ENCODE data around the gene KCNMA1.
"Not testable (repeated sequence)": the region's sequence is repeated elsewhere in the genome, so short reads cannot be mapped to it uniquely, and the experiment has no call there.

Gene KCNMA1

DNA sequence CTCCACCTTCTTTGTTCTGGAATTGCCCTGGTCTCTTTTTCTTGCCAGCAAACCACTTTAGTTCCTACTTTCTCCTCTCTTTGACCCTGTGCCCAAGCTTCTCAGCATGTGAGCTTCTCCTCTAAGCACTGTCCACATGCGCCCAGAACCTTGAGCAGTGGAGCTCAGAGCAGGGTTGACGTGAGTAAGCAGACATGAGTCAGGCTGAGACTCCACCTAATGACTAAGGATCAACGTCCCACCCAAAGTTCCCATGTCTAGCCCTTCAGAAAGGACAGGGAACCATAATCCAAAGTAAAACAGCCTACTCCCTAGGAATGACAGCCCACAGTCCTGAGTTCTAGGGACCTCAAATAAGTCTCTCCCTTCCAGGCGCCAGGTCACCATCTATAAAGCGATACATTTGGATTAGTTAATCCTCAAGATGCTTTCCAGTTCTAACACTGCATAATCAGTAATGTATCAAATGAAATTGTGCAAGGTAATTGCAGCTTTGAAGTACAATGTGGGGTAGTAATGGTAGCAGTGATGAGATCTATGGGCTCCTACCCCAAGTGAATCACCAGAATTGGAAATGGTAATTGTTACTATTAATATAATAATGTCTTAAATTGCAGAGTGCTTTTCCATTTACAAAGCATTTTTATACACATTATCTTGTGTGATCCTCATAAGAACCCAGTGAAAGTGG is 44.5 kb downstream of the KCNMA1 start:
- Histone ChIP-seq H3K4me1 (ENCODE audit: control insufficient read depth, insufficient read depth, low read length, poor library complexity, severe bottlenecking) (no peaks in the 10 kb centered on the region), H3K9me3 (ENCODE audit: control insufficient read depth, low read length) (no peaks in the 10 kb centered on the region), H3K36me3 (ENCODE audit: control insufficient read depth, insufficient read depth, low read length) (no peaks in the 10 kb centered on the region), H3K27ac (ENCODE audit: low read depth, low read length, severe bottlenecking) (no peak overlapping the region), H3K4me3 (ENCODE audit: extremely low read depth, insufficient read depth, low read length, poor library complexity, severe bottlenecking) (no peak overlapping the region)
- WGBS, 2 experiments (ENCODE audit: insufficient coverage in 2 of 2) = 92 to 95% methylated on average over 4 of the region's 5 CpGs

DNA sequence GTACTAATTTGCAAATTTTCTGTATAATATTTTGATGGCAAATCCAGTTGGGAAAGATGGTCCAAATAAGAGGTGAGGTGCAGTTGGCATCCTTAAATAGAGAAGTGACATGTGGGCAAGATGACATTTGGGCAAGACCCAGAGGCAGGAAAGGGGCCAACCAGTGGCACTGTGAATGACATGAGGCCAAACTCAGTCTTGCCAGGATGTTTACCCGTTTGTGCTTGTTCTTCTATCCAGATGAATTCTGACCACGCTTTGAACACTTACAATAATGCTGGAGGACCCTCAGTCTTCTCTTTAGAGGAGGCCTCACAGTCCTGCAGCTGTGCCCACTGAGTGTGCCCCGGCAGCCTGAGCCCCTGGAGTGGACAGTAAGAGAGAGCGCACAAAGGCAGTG is 45.1 kb downstream of the KCNMA1 start:
- Histone ChIP-seq H3K27ac (ENCODE audit: low read depth, low read length, severe bottlenecking) (no peak overlapping the region), H3K4me3 (ENCODE audit: extremely low read depth, insufficient read depth, low read length, poor library complexity, severe bottlenecking) (no peak overlapping the region), H3K9me3 (ENCODE audit: control insufficient read depth, low read length) (no peaks in the 10 kb centered on the region), H3K4me1 (ENCODE audit: control insufficient read depth, insufficient read depth, low read length, poor library complexity, severe bottlenecking) (no peaks in the 10 kb centered on the region), H3K36me3 (ENCODE audit: control insufficient read depth, insufficient read depth, low read length) (no peaks in the 10 kb centered on the region)
- WGBS, 2 experiments (ENCODE audit: insufficient coverage in 2 of 2) = 94 to 98% methylated on average over 3 to 4 of the region's 4 CpGs

- 100% methylated on average over 1 to 3 of the region's 3 CpGs for WGBS, 2 experiments (ENCODE audit: insufficient coverage in 2 of 2)
- H3K4me1 ChIP-seq (ENCODE audit: control insufficient read depth, insufficient read depth, low read length, poor library complexity, severe bottlenecking) = no peaks in the 10 kb centered on the region
- no peak overlapping the region for H3K27ac ChIP-seq (ENCODE audit: low read depth, low read length, severe bottlenecking)
- no peak overlapping the region for H3K4me3 ChIP-seq (ENCODE audit: extremely low read depth, insufficient read depth, low read length, poor library complexity, severe bottlenecking)
- no peaks in the 10 kb centered on the region for H3K9me3 ChIP-seq (ENCODE audit: control insufficient read depth, low read length)
- no peaks in the 10 kb centered on the region for H3K36me3 ChIP-seq (ENCODE audit: control insufficient read depth, insufficient read depth, low read length)
Observed at GRCh38 chr10:77591238-77591880, 46.2 kb downstream of the KCNMA1 start.

DNA sequence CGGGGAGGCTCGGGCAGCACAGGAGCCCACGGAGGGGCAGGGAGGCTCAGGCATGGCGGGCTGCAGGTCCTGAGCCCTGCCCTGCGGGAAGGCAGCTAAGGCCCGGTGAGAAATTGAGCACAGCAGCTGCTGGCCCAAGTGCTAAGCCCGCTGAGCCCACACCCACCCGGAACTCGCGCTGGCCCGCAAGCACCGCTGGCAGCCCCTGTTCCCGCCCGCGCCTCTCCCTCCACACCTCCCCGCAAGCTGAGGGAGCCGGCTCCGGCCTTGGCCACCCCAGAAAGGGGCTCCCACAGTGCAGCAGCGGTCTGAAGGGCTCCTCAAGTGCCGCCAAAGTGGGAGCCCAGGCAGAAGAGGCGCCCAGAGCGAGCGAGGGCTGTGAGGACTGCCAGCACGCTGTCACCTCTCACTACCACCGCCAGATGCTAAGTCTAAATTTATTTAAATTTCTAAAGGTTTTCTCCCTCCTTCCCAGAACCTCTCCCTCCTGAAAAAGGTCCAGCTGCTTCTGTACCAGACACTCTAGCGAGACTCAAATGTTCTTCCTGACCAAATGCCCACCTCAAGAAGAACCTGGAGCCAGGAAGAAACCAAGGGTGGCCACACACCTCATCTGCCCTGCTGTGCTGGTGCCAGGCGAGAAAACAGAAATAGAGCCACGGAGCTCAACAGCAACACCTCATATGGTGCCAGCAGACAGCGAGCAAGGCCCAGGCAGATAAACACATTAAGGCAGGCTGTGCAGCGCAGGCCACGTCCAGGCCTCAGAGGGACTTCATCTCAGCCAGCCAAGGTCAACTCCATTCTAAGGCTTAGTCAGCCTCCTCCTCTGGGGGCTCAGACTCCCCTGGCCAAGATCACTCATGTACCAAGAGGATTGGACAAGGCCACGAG is 47.0 kb downstream of the KCNMA1 start:
- H3K9me3 ChIP-seq (ENCODE audit: control insufficient read depth, low read length) = no peaks in the 10 kb centered on the region
- H3K27ac ChIP-seq (ENCODE audit: low read depth, low read length, severe bottlenecking) = no peak overlapping the region
- 95 to 97% methylated on average over 16 to 31 of the region's 32 CpGs for WGBS, 2 experiments (ENCODE audit: insufficient coverage in 2 of 2)
- H3K4me1 ChIP-seq (ENCODE audit: control insufficient read depth, insufficient read depth, low read length, poor library complexity, severe bottlenecking) = no peaks in the 10 kb centered on the region
- no peaks in the 10 kb centered on the region for H3K36me3 ChIP-seq (ENCODE audit: control insufficient read depth, insufficient read depth, low read length)
- no peak overlapping the region for H3K4me3 ChIP-seq (ENCODE audit: extremely low read depth, insufficient read depth, low read length, poor library complexity, severe bottlenecking)

GRCh38 chr10:77589703-77590102 is 47.9 kb downstream of the KCNMA1 start:
- H3K36me3 ChIP-seq (ENCODE audit: control insufficient read depth, insufficient read depth, low read length); H3K27ac ChIP-seq (ENCODE audit: low read depth, low read length, severe bottlenecking); H3K4me1 ChIP-seq (ENCODE audit: control insufficient read depth, insufficient read depth, low read length, poor library complexity, severe bottlenecking); H3K4me3 ChIP-seq (ENCODE audit: extremely low read depth, insufficient read depth, low read length, poor library complexity, severe bottlenecking); H3K9me3 ChIP-seq (ENCODE audit: control insufficient read depth, low read length): not testable (repeated sequence)
- WGBS, 2 experiments (ENCODE audit: insufficient coverage in 2 of 2) = 89 to 95% methylated on average over 5 to 7 of the region's 8 CpGs

GRCh38 chr10:77588886-77589285 is 48.7 kb downstream of the KCNMA1 start:
- H3K4me3 ChIP-seq (ENCODE audit: extremely low read depth, insufficient read depth, low read length, poor library complexity, severe bottlenecking) = no peak overlapping the region
- H3K27ac ChIP-seq (ENCODE audit: low read depth, low read length, severe bottlenecking) = no peak overlapping the region
- H3K9me3 ChIP-seq (ENCODE audit: control insufficient read depth, low read length) = no peaks in the 10 kb centered on the region
- no peaks in the 10 kb centered on the region for H3K4me1 ChIP-seq (ENCODE audit: control insufficient read depth, insufficient read depth, low read length, poor library complexity, severe bottlenecking)
- no peaks in the 10 kb centered on the region for H3K36me3 ChIP-seq (ENCODE audit: control insufficient read depth, insufficient read depth, low read length)
- 83 to 95% methylated on average over 6 to 7 of the region's 7 CpGs for WGBS, 2 experiments (ENCODE audit: insufficient coverage in 2 of 2)

DNA sequence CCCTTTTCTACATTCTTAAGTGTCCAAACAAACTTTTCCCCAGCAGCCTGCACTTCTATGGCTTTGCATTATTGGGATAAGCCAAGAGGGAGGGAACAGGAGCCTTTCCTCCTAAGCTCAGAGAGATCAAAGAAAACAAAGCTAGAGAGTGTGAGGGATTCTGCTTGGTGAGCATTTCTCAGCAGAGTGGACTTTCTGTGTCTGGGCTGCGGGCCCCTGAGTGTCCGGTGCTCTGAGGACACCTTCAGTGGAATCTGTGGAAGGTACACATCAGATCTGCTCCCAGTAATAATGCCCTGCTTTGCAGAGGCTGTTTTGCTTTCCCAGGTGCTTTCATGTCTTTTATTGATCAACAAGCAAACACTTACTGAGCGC is 50.2 kb downstream of the KCNMA1 start:
- Histone ChIP-seq H3K4me3 (ENCODE audit: extremely low read depth, insufficient read depth, low read length, poor library complexity, severe bottlenecking) (no peak overlapping the region), H3K27ac (ENCODE audit: low read depth, low read length, severe bottlenecking) (no peak overlapping the region), H3K4me1 (ENCODE audit: control insufficient read depth, insufficient read depth, low read length, poor library complexity, severe bottlenecking) (peaks cover 10% of the 10 kb centered on the region), H3K9me3 (ENCODE audit: control insufficient read depth, low read length) (no peaks in the 10 kb centered on the region), H3K36me3 (ENCODE audit: control insufficient read depth, insufficient read depth, low read length) (no peaks in the 10 kb centered on the region)
- WGBS, 2 experiments (ENCODE audit: insufficient coverage in 2 of 2) = 82 to 98% methylated on average over 2 to 3 of the region's 3 CpGs

DNA sequence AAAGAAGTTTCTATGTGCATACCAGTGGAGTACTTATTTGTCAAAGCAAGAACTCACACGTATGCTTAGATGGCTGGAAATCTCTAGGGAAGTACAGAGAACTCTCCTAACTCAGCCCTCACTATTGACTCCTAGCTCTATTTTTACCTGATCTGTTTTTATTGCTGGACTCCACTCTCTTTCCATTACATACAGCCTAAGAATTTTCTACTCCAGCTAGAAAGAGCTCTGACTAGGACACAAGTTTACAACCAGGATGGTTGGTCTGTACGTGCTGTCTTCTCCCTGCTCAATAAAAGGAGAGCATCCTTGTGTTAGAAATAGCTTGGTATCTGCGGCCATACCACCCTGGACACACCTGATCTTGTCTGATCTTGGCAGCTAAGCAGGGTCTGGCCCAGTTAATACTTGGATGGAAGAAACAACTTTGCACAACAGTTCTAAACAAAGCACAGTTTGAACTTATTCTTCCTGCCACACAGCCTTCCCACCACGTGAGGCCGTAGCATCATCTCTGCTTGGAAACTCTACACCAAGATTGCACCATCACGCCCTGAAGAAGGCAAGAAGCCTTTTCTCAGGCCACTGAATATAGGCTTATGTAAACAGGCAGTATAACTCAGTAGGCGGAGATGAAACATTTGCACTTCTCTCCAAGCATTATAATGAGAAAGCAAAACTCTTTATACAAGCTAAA is 50.7 kb downstream of the KCNMA1 start:
- WGBS, 2 experiments (ENCODE audit: insufficient coverage in 2 of 2) = 78 to 79% methylated on average over 4 to 6 of the region's 7 CpGs
- H3K4me1 ChIP-seq (ENCODE audit: control insufficient read depth, insufficient read depth, low read length, poor library complexity, severe bottlenecking) = peaks cover 11% of the 10 kb centered on the region
- H3K36me3 ChIP-seq (ENCODE audit: control insufficient read depth, insufficient read depth, low read length) = no peaks in the 10 kb centered on the region
- no peak overlapping the region for H3K27ac ChIP-seq (ENCODE audit: low read depth, low read length, severe bottlenecking)
- H3K4me3 ChIP-seq (ENCODE audit: extremely low read depth, insufficient read depth, low read length, poor library complexity, severe bottlenecking) = no peak overlapping the region
- H3K9me3 ChIP-seq (ENCODE audit: control insufficient read depth, low read length) = no peaks in the 10 kb centered on the region

GRCh38 chr10:77584938-77585337 is 52.7 kb downstream of the KCNMA1 start:
- Histone ChIP-seq H3K27ac (ENCODE audit: low read depth, low read length, severe bottlenecking) (no peak overlapping the region), H3K4me3 (ENCODE audit: extremely low read depth, insufficient read depth, low read length, poor library complexity, severe bottlenecking) (no peak overlapping the region), H3K36me3 (ENCODE audit: control insufficient read depth, insufficient read depth, low read length) (no peaks in the 10 kb centered on the region), H3K4me1 (ENCODE audit: control insufficient read depth, insufficient read depth, low read length, poor library complexity, severe bottlenecking) (peaks cover 11% of the 10 kb centered on the region), H3K9me3 (ENCODE audit: control insufficient read depth, low read length) (no peaks in the 10 kb centered on the region)
- WGBS, 2 experiments (ENCODE audit: insufficient coverage in 2 of 2) = 78 to 88% methylated on average over 5 of the region's 6 CpGs

DNA sequence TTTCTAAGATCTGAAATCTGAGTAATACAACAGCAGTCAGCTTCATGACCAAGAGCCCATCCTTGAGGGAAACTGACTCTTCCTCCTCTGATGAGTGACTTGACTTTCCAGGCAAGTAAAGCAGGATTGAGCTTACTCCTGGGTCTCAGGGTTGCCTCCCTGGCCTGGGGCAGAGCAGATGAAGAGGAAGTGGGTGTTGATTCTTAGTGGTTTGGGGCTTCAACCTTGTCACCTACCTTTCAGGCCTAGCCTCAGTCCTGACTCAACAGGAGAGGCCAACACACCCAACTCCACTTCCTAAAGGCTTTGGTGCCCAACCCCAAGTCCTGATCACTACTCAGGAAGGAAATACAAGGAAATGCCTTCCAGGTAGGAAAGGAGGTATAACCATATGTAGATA is 54.1 kb downstream of the KCNMA1 start:
- no peak overlapping the region for H3K4me3 ChIP-seq (ENCODE audit: extremely low read depth, insufficient read depth, low read length, poor library complexity, severe bottlenecking)
- H3K36me3 ChIP-seq (ENCODE audit: control insufficient read depth, insufficient read depth, low read length) = no peaks in the 10 kb centered on the region
- H3K4me1 ChIP-seq (ENCODE audit: control insufficient read depth, insufficient read depth, low read length, poor library complexity, severe bottlenecking) = peaks cover 16% of the 10 kb centered on the region

More for the DNA sequence above, 54.1 kb downstream of the KCNMA1 start:
- no peak overlapping the region for H3K27ac ChIP-seq (ENCODE audit: low read depth, low read length, severe bottlenecking)
- no peaks in the 10 kb centered on the region for H3K9me3 ChIP-seq (ENCODE audit: control insufficient read depth, low read length)

Data from mesodermal cell (in vitro differentiated cells).